ENCODE data around the gene RRAS. TPM values are rescaled to one million over a fixed set of nuclear protein-coding genes. Genes with fewer than 3 reads are reported as not detected.

RRAS gene
- total RNA-seq, 4 donors from 2014 or later = 6.3 to 40.8 (median 12.8) TPM

GRCh38 chr19:49642492-49643035, 2.6 kb upstream of the RRAS start:
- Histone ChIP-seq H3K27ac (peak overlapping the region; percentile 97 to 98 (median 98)), H3K36me3 (peaks cover 8 to 33% (median 12%) of the 10 kb centered on the region in 3 donors), H3K9me3 (no peaks in the 10 kb centered on the region), H3K4me1 (peaks cover 28 to 71% (median 36%) of the 10 kb centered on the region in 3 donors), H3K4me3 (peak overlapping the region; percentile 82 to 97 (median 95)), H3K27me3 (no peaks in the 10 kb centered on the region)
- intact Hi-C loops (cut with DNase I) = no loop called here
- DNase-seq = no peak
- no peak for TF ChIP-seq CTCF (IDR thresholded peaks at IDR 0.05)
- TF ChIP-seq POLR2A (IDR thresholded peaks at IDR 0.05) = no peak
- WGBS, 2 donors = 6 to 19% methylated on average over 2 to 3 of the region's 5 CpGs

GRCh38 chr19:49641688-49642491, 1.9 kb upstream of the RRAS start, which contains the start of gene SCAF1:
Gene SCAF1, plus strand, starts transcription at chr19:49642209. Its CDS starts 2,818 bp downstream, at chr19:49645027.
- H3K36me3 ChIP-seq = peaks cover 5 to 26% (median 6%) of the 10 kb centered on the region in 3 donors
- peak within 1 kb of the TSS; percentile 97 to 98 (median 98) for H3K27ac ChIP-seq
- DNase-seq = peak; percentile 98
- no peaks in the 10 kb centered on the region for H3K9me3 ChIP-seq
- intact Hi-C loops (cut with DNase I) = no loop called here
- no peaks in the 10 kb centered on the region for H3K27me3 ChIP-seq
- H3K4me1 ChIP-seq = peaks cover 28 to 77% (median 39%) of the 10 kb centered on the region in 3 donors
- 0 to 1% methylated on average over 15 to 24 of the region's 87 CpGs for WGBS, 2 donors
- H3K4me3 ChIP-seq = peak within 1 kb of the TSS; percentile 82 to 97 (median 95)
- TF ChIP-seq CTCF (IDR thresholded peaks at IDR 0.05) (peak in 1 of 6 experiments; percentile 21), POLR2A (IDR thresholded peaks at IDR 0.05) (peak in 3 of 4 donors; percentile 47 to 97 (median 93))

GRCh38 chr19:49639401-49640112, 386 bp downstream of the RRAS start:
- Histone ChIP-seq H3K4me3 (peak overlapping the region; percentile 54 to 95 (median 73)), H3K27ac (peak overlapping the region; percentile 97 to 98 (median 98)), H3K27me3 (no peaks in the 10 kb centered on the region), H3K36me3 (peaks cover 0 to 3% (median 0%) of the 10 kb centered on the region in 3 donors), H3K9me3 (no peaks in the 10 kb centered on the region), H3K4me1 (peaks cover 38 to 85% (median 52%) of the 10 kb centered on the region in 3 donors)
- WGBS, 2 donors = 5 to 6% methylated on average over 10 to 16 of the region's 31 CpGs
- DNase-seq = no peak
- TF ChIP-seq CTCF (IDR thresholded peaks at IDR 0.05) (no peak), POLR2A (IDR thresholded peaks at IDR 0.05) (peak in 1 of 4 donors; percentile 63)
- intact Hi-C loops (cut with DNase I) = no loop called here

GRCh38 chr19:49637821-49638738, 1.9 kb downstream of the RRAS start:
- no peaks in the 10 kb centered on the region for H3K36me3 ChIP-seq
- peak overlapping the region; percentile 13 to 95 (median 73) for H3K4me3 ChIP-seq
- no peak for DNase-seq
- H3K9me3 ChIP-seq = no peaks in the 10 kb centered on the region
- TF ChIP-seq POLR2A (IDR thresholded peaks at IDR 0.05) (peak in 1 of 4 donors; percentile 47), CTCF (IDR thresholded peaks at IDR 0.05) (no peak)
- H3K27me3 ChIP-seq = no peaks in the 10 kb centered on the region
- intact Hi-C loops (cut with DNase I) = no loop called here
- 7 to 8% methylated on average over 12 to 15 of the region's 19 CpGs for WGBS, 2 donors
- H3K4me1 ChIP-seq = peaks cover 33 to 75% (median 43%) of the 10 kb centered on the region in 3 donors
- peak overlapping the region; percentile 97 to 98 (median 98) for H3K27ac ChIP-seq

Data from esophagus squamous epithelium (tissue), 5 donors.